Measurements from ENCODE around the gene TCF12. TPM values are rescaled to one million over a fixed set of nuclear protein-coding genes. Genes with fewer than 3 reads are reported as not detected.
"Not testable (repeated sequence)": the region's sequence is repeated elsewhere in the genome, so short reads cannot be mapped to it uniquely, and the experiment has no call there.

The TCF12 gene
- total RNA-seq, 3 donors from 2014 or later: 164 to 198 (median 174) TPM

GRCh38 chr15:57012556-57012955 lies 94.1 kb downstream of the TCF12 start:
- H3K27ac ChIP-seq: no peak overlapping the region
- TF ChIP-seq POLR2A (IDR thresholded peaks at IDR 0.05): no peak
- TF ChIP-seq CTCF (IDR thresholded peaks at IDR 0.05): no peak
- TF ChIP-seq POLR2AphosphoS5 (IDR thresholded peaks at IDR 0.05): no peak
- no peaks in the 10 kb centered on the region for H3K36me3 ChIP-seq

GRCh38 chr15:57014896-57015295 lies 96.5 kb downstream of the TCF12 start:
- H3K36me3 ChIP-seq; DNase-seq (ENCODE audit: low spot score in 2 of 2); intact Hi-C loops (cut with DNase I; ENCODE audit: low total_unique reads); H3K9me3 ChIP-seq; H3K4me1 ChIP-seq; H3K27me3 ChIP-seq; H3K4me3 ChIP-seq; H3K27ac ChIP-seq: not testable (repeated sequence)

More at GRCh38 chr15:57012556-57012955, 94.1 kb downstream of the TCF12 start:
- H3K9me3 ChIP-seq: no peaks in the 10 kb centered on the region
- no peak for DNase-seq (ENCODE audit: low spot score in 2 of 2)
- H3K27me3 ChIP-seq: no peaks in the 10 kb centered on the region
- H3K4me3 ChIP-seq: no peak overlapping the region
- intact Hi-C loops (cut with DNase I; ENCODE audit: low total_unique reads): no loop called here
- H3K4me1 ChIP-seq: no peaks in the 10 kb centered on the region

DNA sequence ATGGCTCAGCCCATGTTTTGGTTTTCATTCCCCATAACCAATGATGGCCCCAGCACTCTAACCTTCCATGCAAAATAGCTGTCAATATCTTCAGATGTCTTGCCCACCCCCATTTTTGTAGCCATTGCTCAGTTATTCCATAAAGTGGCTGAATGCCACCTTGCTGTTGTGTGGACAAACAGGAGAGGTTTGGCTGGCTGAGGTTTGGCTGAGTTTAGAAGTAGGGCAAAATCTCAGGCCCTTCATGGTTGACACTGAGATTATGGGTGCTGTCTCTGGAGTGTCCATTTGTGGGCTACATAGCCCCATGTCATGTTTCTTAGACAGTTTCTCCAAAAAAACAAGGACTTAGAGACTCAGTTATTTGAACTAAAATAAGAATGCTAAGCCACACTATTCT lies 96.9 kb downstream of the TCF12 start:
- no peaks in the 10 kb centered on the region for H3K4me1 ChIP-seq
- no peak for TF ChIP-seq POLR2AphosphoS5 (IDR thresholded peaks at IDR 0.05)
- no peak for TF ChIP-seq POLR2A (IDR thresholded peaks at IDR 0.05)
- no peak for TF ChIP-seq CTCF (IDR thresholded peaks at IDR 0.05)
- intact Hi-C loops (cut with DNase I; ENCODE audit: low total_unique reads): no loop called here
- H3K9me3 ChIP-seq: no peaks in the 10 kb centered on the region
- DNase-seq (ENCODE audit: low spot score in 2 of 2): no peak
- no peak overlapping the region for H3K27ac ChIP-seq
- no peaks in the 10 kb centered on the region for H3K36me3 ChIP-seq
- no peak overlapping the region for H3K4me3 ChIP-seq
- no peaks in the 10 kb centered on the region for H3K27me3 ChIP-seq

DNA sequence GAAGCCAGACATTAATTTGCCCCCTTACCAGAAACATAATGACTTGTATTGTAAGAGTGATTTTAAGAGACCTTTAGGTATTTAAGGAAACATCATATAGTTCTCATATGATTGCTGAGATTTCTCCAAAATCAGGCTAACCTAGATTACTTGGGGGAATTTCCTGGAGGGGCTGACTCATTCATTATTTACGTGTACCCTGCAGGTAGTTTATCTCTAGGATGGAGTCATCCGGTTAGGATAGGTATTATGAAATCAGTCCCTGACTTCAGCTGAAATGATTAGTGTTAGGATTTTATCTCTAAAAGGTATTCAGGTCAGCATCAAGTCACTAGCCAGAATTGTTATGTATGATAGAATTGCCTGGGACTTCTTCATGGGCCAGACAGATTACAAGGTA lies 97.5 kb downstream of the TCF12 start:
- no peak overlapping the region for H3K27ac ChIP-seq
- H3K4me1 ChIP-seq: no peaks in the 10 kb centered on the region
- no peak overlapping the region for H3K4me3 ChIP-seq
- no peaks in the 10 kb centered on the region for H3K27me3 ChIP-seq
- TF ChIP-seq POLR2AphosphoS5 (IDR thresholded peaks at IDR 0.05): no peak
- TF ChIP-seq CTCF (IDR thresholded peaks at IDR 0.05): no peak
- no peaks in the 10 kb centered on the region for H3K9me3 ChIP-seq
- H3K36me3 ChIP-seq: no peaks in the 10 kb centered on the region
- intact Hi-C loops (cut with DNase I; ENCODE audit: low total_unique reads): no loop called here
- DNase-seq (ENCODE audit: low spot score in 2 of 2): no peak

GRCh38 chr15:57017024-57017423 lies 98.6 kb downstream of the TCF12 start:
- DNase-seq (ENCODE audit: low spot score in 2 of 2): no peak
- no peaks in the 10 kb centered on the region for H3K27me3 ChIP-seq
- no peaks in the 10 kb centered on the region for H3K36me3 ChIP-seq
- intact Hi-C loops (cut with DNase I; ENCODE audit: low total_unique reads): no loop called here
- H3K4me3 ChIP-seq: no peak overlapping the region
- no peak overlapping the region for H3K27ac ChIP-seq
- no peaks in the 10 kb centered on the region for H3K4me1 ChIP-seq
- TF ChIP-seq POLR2A (IDR thresholded peaks at IDR 0.05) (no peak), POLR2AphosphoS5 (IDR thresholded peaks at IDR 0.05) (no peak), CTCF (IDR thresholded peaks at IDR 0.05) (no peak)
- H3K9me3 ChIP-seq: no peaks in the 10 kb centered on the region

DNA sequence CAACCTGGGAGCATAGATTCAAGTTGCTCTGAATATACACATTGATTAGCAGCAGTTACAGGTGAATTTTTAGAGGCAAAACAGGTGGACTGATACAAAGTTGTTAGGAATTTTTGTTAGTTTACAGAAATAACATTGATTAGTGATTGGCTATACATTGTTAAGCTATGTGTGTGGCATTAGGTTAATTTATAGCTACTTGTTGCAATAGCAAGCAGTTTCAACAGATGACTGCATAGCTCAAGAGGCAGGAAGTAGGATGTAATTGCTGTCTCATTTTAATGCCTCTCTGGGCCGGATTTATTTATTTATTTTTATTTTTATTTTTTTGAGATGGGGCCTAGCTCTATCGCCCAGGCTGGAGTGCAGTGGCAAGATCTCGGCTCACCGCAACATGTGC lies 99.7 kb downstream of the TCF12 start:
- H3K36me3 ChIP-seq: no peaks in the 10 kb centered on the region
- TF ChIP-seq POLR2A (IDR thresholded peaks at IDR 0.05): no peak
- no peak for TF ChIP-seq POLR2AphosphoS5 (IDR thresholded peaks at IDR 0.05)
- no peak for TF ChIP-seq CTCF (IDR thresholded peaks at IDR 0.05)
- H3K27ac ChIP-seq: peak overlapping the region in 1 of 2 donors; percentile 20

More for the DNA sequence above, 99.7 kb downstream of the TCF12 start:
- no peaks in the 10 kb centered on the region for H3K4me1 ChIP-seq
- intact Hi-C loops (cut with DNase I; ENCODE audit: low total_unique reads): no loop called here
- H3K4me3 ChIP-seq: no peak overlapping the region
- DNase-seq (ENCODE audit: low spot score in 2 of 2): no peak
- no peaks in the 10 kb centered on the region for H3K27me3 ChIP-seq
- no peaks in the 10 kb centered on the region for H3K9me3 ChIP-seq
